ENCODE data around the gene DAB1.

DNA sequence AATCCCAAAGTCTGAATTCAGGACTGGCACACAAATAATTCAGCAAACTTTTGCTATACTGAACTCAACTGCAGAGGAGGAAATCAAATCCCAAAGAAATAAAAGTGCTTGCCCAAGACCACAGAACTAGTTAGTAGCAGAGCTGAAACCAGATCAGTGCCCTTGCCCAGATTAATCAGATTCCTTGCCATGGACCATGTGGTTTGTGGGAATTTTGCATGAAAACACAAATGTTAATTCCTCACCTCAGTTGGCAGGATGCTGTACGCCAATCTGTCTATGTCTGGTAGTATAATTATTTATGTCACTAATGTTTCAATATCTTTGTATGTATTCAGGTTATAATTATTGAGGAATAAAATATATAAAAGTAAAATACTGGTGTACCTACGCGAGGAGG, 173.8 kb downstream of the DAB1 start:
- TF ChIP-seq CTCF (IDR thresholded peaks at IDR 0.05; ENCODE audit: poor library complexity, severe bottlenecking) (no peak), TAF1 (IDR thresholded peaks at IDR 0.05; ENCODE audit: low read depth) (no peak), RAD21 (conservative IDR thresholded peaks at IDR 0.05) (no peak), POLR2AphosphoS5 (IDR thresholded peaks at IDR 0.05) (no peak), EZH2 (IDR thresholded peaks at IDR 0.05; ENCODE audit: borderline replicate concordance, insufficient read depth, low read length, poor library complexity, severe bottlenecking) (no peak)

All from neural cell (in vitro differentiated cells).